K562 (cell line): ENCODE results near the gene NCBP2. TPM values are rescaled to one million over a fixed set of nuclear protein-coding genes. Genes with fewer than 3 reads are reported as not detected.

ENCODE experiments used
- CEBPG ChIP-seq, 3 experiments: fragments of 200-800 bp in 1 of 3; sonication (Bioruptor generic) in 1 of 3; sonication (generic) in 1 of 3; formaldehyde crosslinking in 1 of 3; IDR thresholded peaks in 2 of 3; conservative IDR thresholded peaks in 1 of 3; 2 replicates each; pipeline versions ENCODE4 v1.6.1 to v1.8.0; 2016 to 2022; ENCODE audit warnings: missing compliant biosample characterization in 2 of 3, missing genetic modification characterization in 2 of 3, mild to moderate bottlenecking in 1 of 3, missing genetic modification reagents in 1 of 3
- FOXK1 ChIP-seq: sonication (generic); formaldehyde crosslinking; IDR thresholded peaks from 2 replicates; pipeline ENCODE4 v1.8.0; 2022; ENCODE audit warnings: missing genetic modification reagents, mild to moderate bottlenecking, borderline replicate concordance
- MAFK ChIP-seq: IDR thresholded peaks from 2 replicates; pipeline ENCODE4 v1.6.1; 2011; ENCODE audit warnings: low read length, improper control_type of control experiment
- PTRF ChIP-seq: fragments of 450-650 bp; IDR thresholded peaks from 2 replicates; pipeline ENCODE4 v1.6.1; 2016; ENCODE audit warnings: mild to moderate bottlenecking, missing genetic modification characterization, missing compliant biosample characterization
- TAF1 ChIP-seq: IDR thresholded peaks from 2 replicates; pipeline ENCODE4 v1.6.1; 2011; ENCODE audit warnings: mild to moderate bottlenecking, low read length, moderate library complexity; ENCODE audit not compliant: insufficient read depth, control insufficient read depth, severe bottlenecking; ENCODE audit errors: extremely low read depth
- YBX1 ChIP-seq: fragments of 450-650 bp; IDR thresholded peaks from 2 replicates; pipeline ENCODE4 v1.7.1; 2016; ENCODE audit warnings: mild to moderate bottlenecking
- ZNF282 ChIP-seq: sonication (generic); formaldehyde crosslinking; IDR thresholded peaks from 2 replicates; pipeline ENCODE4 v1.8.1; 2023; ENCODE audit warnings: missing genetic modification reagents
- ZNF347 ChIP-seq: fragments of 450-650 bp; formaldehyde crosslinking; IDR thresholded peaks from 2 replicates; pipeline ENCODE4 v1.4.0; 2020; ENCODE audit warnings: low read depth, mild to moderate bottlenecking, moderate library complexity
- polyA plus RNA-seq, 8 experiments: library from polyadenylated mRNA; depleted of rRNA in 4 of 8; stranded (reverse) in 5 of 8; unstranded in 3 of 8; fragments of >200 nt; fragmentation: Nextera tagmentation in 2 of 8; fragmentation: Illumina TruSeq in 1 of 8; extraction: Ambion mirVana in 2 of 8; extraction: Trizol in 1 of 8; gene quantifications; 2 replicates each; pipeline versions ENCODE4 v1.2.1 to v1.2.3, GENCODE V29; 2011 to 2014; ENCODE audit warnings: inconsistent platforms in 1 of 8, missing spikeins in 1 of 8
- total RNA-seq, 7 experiments: library from RNA; depleted of rRNA in 6 of 7; stranded (reverse); fragments of >200 nt in 6 of 7; fragmentation: Illumina TruSeq in 2 of 7; extraction: Trizol in 2 of 7; gene quantifications; 2 replicates each; pipeline versions ENCODE4 v1.2.1 to v1.2.3, GENCODE V29; 2011 to 2021; ENCODE audit warnings: low replicate concordance in 1 of 7
- TF ChIP-seq, protein P1 (sequence below): sonication (generic); formaldehyde crosslinking; IDR thresholded peaks from 2 replicates; pipeline ENCODE4 v1.8.0; 2023; ENCODE audit warnings: missing genetic modification reagents, mild to moderate bottlenecking, borderline replicate concordance
- TF ChIP-seq, protein P2 (sequence below): fragments of 450-650 bp; formaldehyde crosslinking; IDR thresholded peaks from 2 replicates; pipeline ENCODE4 v1.4.0; 2022; ENCODE audit warnings: mild to moderate bottlenecking, moderate library complexity
- TF ChIP-seq, protein P3 (sequence below): IDR thresholded peaks from 3 replicates; pipeline ENCODE4 v1.6.1; 2011; ENCODE audit warnings: borderline replicate concordance, mild to moderate bottlenecking; ENCODE audit not compliant: insufficient read length, insufficient read depth
- TF ChIP-seq, protein P4 (sequence below): sonication (generic); formaldehyde crosslinking; IDR thresholded peaks from 2 replicates; pipeline ENCODE4 v1.8.0; 2023; ENCODE audit warnings: mild to moderate bottlenecking, missing genetic modification reagents
- TF ChIP-seq, protein P5 (sequence below), 3 experiments: IDR thresholded peaks in 2 of 3; conservative IDR thresholded peaks in 1 of 3; 2 replicates each; pipeline ENCODE4 v1.5.1; 2011 to 2012; ENCODE audit warnings: low read length in 3 of 3, mild to moderate bottlenecking in 3 of 3, control low read depth in 2 of 3, improper control_type of control experiment in 1 of 3, inconsistent platforms in 1 of 3, low read depth in 1 of 3, mixed read lengths in 1 of 3, moderate library complexity in 1 of 3; ENCODE audit not compliant: insufficient read depth in 2 of 3

Gene NCBP2
- total and polyA plus RNA-seq, 9 of the 15 experiments (the other 6 are each of a cell fraction or from before 2014, with no cell fraction given): 56.4 to 102 (median 82.3) TPM

DNA sequence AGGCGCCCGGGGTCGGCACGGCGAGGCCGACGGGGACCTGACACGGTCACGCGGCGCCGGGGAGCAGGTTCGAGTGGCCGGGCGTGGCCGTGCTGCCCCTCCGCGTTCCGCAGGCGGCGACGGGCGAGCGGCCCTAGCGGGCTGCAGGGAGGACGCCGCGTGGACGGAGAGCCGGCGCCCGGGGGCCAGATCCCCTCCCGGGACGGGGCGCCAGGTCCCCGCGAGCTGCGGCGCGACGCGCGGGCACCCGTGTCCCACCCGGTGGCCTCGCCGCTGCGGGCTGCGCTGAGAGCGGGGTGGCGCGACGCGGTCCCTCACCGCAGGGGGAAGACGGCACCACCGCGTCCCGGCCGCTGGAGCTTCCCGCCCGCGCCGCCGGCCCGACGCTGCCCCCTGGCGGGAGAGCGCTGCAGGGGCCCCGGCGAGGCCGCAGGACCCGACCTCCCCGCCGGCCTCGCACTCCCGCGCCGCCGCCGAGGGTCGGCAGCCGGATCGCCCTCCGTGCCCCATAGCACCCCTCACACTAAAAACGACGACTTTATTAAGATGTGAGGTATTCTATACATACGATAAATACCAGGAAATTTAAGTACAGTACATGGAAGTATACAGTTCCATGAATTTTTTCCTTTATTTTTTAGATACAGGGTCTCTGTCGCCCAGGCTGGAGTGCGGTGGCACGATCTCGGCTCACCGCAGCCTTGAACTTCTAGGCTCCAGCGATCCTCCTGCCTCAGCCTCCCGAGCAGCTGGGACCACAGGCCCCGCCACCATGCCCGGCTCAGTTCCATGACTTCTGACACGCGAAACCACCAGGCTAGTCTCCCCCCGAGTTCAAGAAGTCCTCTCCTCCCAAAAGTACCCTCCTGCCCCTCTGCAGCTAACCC lies 27.6 kb upstream of the NCBP2 start (continued):
- TF ChIP-seq, protein P1, sequence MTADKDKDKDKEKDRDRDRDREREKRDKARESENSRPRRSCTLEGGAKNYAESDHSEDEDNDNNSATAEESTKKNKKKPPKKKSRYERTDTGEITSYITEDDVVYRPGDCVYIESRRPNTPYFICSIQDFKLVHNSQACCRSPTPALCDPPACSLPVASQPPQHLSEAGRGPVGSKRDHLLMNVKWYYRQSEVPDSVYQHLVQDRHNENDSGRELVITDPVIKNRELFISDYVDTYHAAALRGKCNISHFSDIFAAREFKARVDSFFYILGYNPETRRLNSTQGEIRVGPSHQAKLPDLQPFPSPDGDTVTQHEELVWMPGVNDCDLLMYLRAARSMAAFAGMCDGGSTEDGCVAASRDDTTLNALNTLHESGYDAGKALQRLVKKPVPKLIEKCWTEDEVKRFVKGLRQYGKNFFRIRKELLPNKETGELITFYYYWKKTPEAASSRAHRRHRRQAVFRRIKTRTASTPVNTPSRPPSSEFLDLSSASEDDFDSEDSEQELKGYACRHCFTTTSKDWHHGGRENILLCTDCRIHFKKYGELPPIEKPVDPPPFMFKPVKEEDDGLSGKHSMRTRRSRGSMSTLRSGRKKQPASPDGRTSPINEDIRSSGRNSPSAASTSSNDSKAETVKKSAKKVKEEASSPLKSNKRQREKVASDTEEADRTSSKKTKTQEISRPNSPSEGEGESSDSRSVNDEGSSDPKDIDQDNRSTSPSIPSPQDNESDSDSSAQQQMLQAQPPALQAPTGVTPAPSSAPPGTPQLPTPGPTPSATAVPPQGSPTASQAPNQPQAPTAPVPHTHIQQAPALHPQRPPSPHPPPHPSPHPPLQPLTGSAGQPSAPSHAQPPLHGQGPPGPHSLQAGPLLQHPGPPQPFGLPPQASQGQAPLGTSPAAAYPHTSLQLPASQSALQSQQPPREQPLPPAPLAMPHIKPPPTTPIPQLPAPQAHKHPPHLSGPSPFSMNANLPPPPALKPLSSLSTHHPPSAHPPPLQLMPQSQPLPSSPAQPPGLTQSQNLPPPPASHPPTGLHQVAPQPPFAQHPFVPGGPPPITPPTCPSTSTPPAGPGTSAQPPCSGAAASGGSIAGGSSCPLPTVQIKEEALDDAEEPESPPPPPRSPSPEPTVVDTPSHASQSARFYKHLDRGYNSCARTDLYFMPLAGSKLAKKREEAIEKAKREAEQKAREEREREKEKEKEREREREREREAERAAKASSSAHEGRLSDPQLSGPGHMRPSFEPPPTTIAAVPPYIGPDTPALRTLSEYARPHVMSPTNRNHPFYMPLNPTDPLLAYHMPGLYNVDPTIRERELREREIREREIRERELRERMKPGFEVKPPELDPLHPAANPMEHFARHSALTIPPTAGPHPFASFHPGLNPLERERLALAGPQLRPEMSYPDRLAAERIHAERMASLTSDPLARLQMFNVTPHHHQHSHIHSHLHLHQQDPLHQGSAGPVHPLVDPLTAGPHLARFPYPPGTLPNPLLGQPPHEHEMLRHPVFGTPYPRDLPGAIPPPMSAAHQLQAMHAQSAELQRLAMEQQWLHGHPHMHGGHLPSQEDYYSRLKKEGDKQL: no peak
- TF ChIP-seq FOXK1 (CRISPR knock-in tag) (no peak), PTRF (no peak), MAFK (no peak), TAF1 (peak; percentile 30), ZNF347 (CRISPR knock-in tag) (no peak), ZNF282 (CRISPR knock-in tag) (peak; percentile 59; the same call in 1 of the 2 replicates), YBX1 (no peak), CEBPG (CRISPR knock-in tag; IDR thresholded peaks at IDR 0.05) (no peak), CEBPG (tag; conservative IDR thresholded peaks at IDR 0.05 in 1 of 2, IDR thresholded peaks at IDR 0.05 in 1 of 2) (no peak)
- TF ChIP-seq, protein P2, sequence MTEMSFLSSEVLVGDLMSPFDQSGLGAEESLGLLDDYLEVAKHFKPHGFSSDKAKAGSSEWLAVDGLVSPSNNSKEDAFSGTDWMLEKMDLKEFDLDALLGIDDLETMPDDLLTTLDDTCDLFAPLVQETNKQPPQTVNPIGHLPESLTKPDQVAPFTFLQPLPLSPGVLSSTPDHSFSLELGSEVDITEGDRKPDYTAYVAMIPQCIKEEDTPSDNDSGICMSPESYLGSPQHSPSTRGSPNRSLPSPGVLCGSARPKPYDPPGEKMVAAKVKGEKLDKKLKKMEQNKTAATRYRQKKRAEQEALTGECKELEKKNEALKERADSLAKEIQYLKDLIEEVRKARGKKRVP: no peak
- TF ChIP-seq, protein P3, sequence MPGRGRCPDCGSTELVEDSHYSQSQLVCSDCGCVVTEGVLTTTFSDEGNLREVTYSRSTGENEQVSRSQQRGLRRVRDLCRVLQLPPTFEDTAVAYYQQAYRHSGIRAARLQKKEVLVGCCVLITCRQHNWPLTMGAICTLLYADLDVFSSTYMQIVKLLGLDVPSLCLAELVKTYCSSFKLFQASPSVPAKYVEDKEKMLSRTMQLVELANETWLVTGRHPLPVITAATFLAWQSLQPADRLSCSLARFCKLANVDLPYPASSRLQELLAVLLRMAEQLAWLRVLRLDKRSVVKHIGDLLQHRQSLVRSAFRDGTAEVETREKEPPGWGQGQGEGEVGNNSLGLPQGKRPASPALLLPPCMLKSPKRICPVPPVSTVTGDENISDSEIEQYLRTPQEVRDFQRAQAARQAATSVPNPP: no peak
- TF ChIP-seq, protein P4, sequence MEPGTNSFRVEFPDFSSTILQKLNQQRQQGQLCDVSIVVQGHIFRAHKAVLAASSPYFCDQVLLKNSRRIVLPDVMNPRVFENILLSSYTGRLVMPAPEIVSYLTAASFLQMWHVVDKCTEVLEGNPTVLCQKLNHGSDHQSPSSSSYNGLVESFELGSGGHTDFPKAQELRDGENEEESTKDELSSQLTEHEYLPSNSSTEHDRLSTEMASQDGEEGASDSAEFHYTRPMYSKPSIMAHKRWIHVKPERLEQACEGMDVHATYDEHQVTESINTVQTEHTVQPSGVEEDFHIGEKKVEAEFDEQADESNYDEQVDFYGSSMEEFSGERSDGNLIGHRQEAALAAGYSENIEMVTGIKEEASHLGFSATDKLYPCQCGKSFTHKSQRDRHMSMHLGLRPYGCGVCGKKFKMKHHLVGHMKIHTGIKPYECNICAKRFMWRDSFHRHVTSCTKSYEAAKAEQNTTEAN (CRISPR knock-in tag): no peak
- TF ChIP-seq, protein P5, sequence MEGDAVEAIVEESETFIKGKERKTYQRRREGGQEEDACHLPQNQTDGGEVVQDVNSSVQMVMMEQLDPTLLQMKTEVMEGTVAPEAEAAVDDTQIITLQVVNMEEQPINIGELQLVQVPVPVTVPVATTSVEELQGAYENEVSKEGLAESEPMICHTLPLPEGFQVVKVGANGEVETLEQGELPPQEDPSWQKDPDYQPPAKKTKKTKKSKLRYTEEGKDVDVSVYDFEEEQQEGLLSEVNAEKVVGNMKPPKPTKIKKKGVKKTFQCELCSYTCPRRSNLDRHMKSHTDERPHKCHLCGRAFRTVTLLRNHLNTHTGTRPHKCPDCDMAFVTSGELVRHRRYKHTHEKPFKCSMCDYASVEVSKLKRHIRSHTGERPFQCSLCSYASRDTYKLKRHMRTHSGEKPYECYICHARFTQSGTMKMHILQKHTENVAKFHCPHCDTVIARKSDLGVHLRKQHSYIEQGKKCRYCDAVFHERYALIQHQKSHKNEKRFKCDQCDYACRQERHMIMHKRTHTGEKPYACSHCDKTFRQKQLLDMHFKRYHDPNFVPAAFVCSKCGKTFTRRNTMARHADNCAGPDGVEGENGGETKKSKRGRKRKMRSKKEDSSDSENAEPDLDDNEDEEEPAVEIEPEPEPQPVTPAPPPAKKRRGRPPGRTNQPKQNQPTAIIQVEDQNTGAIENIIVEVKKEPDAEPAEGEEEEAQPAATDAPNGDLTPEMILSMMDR (IDR thresholded peaks at IDR 0.05 in 2 of 3, conservative IDR thresholded peaks at IDR 0.05 in 1 of 3; ENCODE audit: insufficient read depth in 2 of 3, low read depth in 1 of 3, low read length in 3 of 3): peak; percentile 57 to 97 (median 76)
